ENCODE data around the gene MYO16.
"Not testable (repeated sequence)": the region's sequence is repeated elsewhere in the genome, so short reads cannot be mapped to it uniquely, and the experiment has no call there.

MYO16 gene

GRCh38 chr13:108903613-108904012 lies 274.2 kb downstream of the MYO16 start:
- no peak for DNase-seq

- no peak for DNase-seq
Observed at GRCh38 chr13:108911807-108912206, 282.4 kb downstream of the MYO16 start.

GRCh38 chr13:108913731-108914130 lies 284.3 kb downstream of the MYO16 start:
- not testable (repeated sequence) for DNase-seq

- DNase-seq, result no peak
Observed at GRCh38 chr13:108915095-108915633, 285.8 kb downstream of the MYO16 start.

GRCh38 chr13:108915634-108916512 lies 286.5 kb downstream of the MYO16 start:
- peak; percentile 19 for DNase-seq

GRCh38 chr13:108917581-108917980 lies 288.2 kb downstream of the MYO16 start:
- DNase-seq, result peak; percentile 10

- DNase-seq, result no peak
Observed at GRCh38 chr13:108919036-108919907, 289.9 kb downstream of the MYO16 start.

- no peak for DNase-seq
Observed at GRCh38 chr13:108920137-108920536, 290.7 kb downstream of the MYO16 start.

GRCh38 chr13:108921238-108921637 lies 291.8 kb downstream of the MYO16 start:
- DNase-seq, result no peak

GRCh38 chr13:108922108-108922507 lies 292.7 kb downstream of the MYO16 start:
- DNase-seq, result no peak

GRCh38 chr13:108923386-108924047 lies 294.1 kb downstream of the MYO16 start:
- DNase-seq, result no peak

GRCh38 chr13:108924134-108924533 lies 294.7 kb downstream of the MYO16 start:
- no peak for DNase-seq

GRCh38 chr13:108924541-108924940 lies 295.1 kb downstream of the MYO16 start:
- no peak for DNase-seq

GRCh38 chr13:108925070-108925469 lies 295.7 kb downstream of the MYO16 start:
- no peak for DNase-seq

- DNase-seq, result no peak
Observed at GRCh38 chr13:108926862-108927261, 297.5 kb downstream of the MYO16 start.

GRCh38 chr13:108927615-108928014 lies 298.2 kb downstream of the MYO16 start:
- DNase-seq, result no peak

GRCh38 chr13:108929532-108930206 lies 300.3 kb downstream of the MYO16 start:
- DNase-seq, result no peak

- DNase-seq, result no peak
Observed at GRCh38 chr13:108932196-108932595, 302.8 kb downstream of the MYO16 start.

- DNase-seq, result no peak
Observed at GRCh38 chr13:108933061-108933460, 303.6 kb downstream of the MYO16 start.

- no peak for DNase-seq
Observed at GRCh38 chr13:108938155-108938554, 308.7 kb downstream of the MYO16 start.

GRCh38 chr13:108940121-108940520 lies 310.7 kb downstream of the MYO16 start:
- DNase-seq, result no peak

GRCh38 chr13:108943842-108944241 lies 314.4 kb downstream of the MYO16 start:
- DNase-seq, result no peak
